Liver (tissue), 9 donors: Measurements from ENCODE around the gene PDLIM7. TPM values are rescaled to one million over a fixed set of nuclear protein-coding genes. Genes with fewer than 3 reads are reported as not detected.
A peak's percentile ranks its signal among the peaks of the same experiment; 100 is the strongest.

Source experiments
- DNase-seq: peaks from one replicate; pipeline ENCODE4 v3.0.0-alpha.2; 2017; ENCODE audit warnings: low spot score
- H3K27ac ChIP-seq, 2 donors: one replicate each; pipeline ENCODE4 v1.7.0; 2013; ENCODE audit warnings: inconsistent platforms in 2 of 2, low read length in 2 of 2, control low read depth in 1 of 2, low read depth in 1 of 2, mild to moderate bottlenecking in 1 of 2
- H3K27me3 ChIP-seq, 4 donors: one replicate each; pipeline versions ENCODE4 v1.6.1 to v1.7.0; 2013; ENCODE audit warnings: low read length in 3 of 4, inconsistent platforms in 1 of 4, mild to moderate bottlenecking in 1 of 4, moderate library complexity in 1 of 4; ENCODE audit not compliant: control insufficient read depth in 4 of 4, insufficient read depth in 4 of 4
- H3K36me3 ChIP-seq, 4 donors: one replicate each; pipeline versions ENCODE4 v1.6.1 to v1.7.0; 2013; ENCODE audit warnings: low read length in 3 of 4, mild to moderate bottlenecking in 3 of 4, low read depth in 1 of 4, moderate library complexity in 1 of 4; ENCODE audit not compliant: control insufficient read depth in 4 of 4, insufficient read depth in 3 of 4
- H3K4me1 ChIP-seq, 4 donors: one replicate each; pipeline versions ENCODE4 v1.6.1 to v1.7.0; 2013; ENCODE audit warnings: low read length in 3 of 4, mild to moderate bottlenecking in 3 of 4, moderate library complexity in 1 of 4; ENCODE audit not compliant: control insufficient read depth in 4 of 4, insufficient read depth in 4 of 4
- H3K4me3 ChIP-seq, 3 donors: one replicate each; pipeline versions ENCODE4 v1.6.1 to v1.7.0; 2013; ENCODE audit warnings: low read length in 3 of 3, control low read depth in 1 of 3, low read depth in 1 of 3, mild to moderate bottlenecking in 1 of 3
- H3K9ac ChIP-seq, 2 donors: one replicate each; pipeline ENCODE4 v1.7.0; 2013; ENCODE audit warnings: low read length in 2 of 2, mild to moderate bottlenecking in 2 of 2, moderate library complexity in 2 of 2, control low read depth in 1 of 2, low read depth in 1 of 2
- H3K9me3 ChIP-seq, 4 donors: one replicate each; pipeline versions ENCODE4 v1.6.1 to v1.7.0; 2013; ENCODE audit warnings: low read length in 3 of 4; ENCODE audit not compliant: control insufficient read depth in 4 of 4
- EGR1 ChIP-seq, 2 donors: IDR thresholded peaks; 2 replicates each; pipeline ENCODE4 v1.6.1; 2016 to 2018; ENCODE audit warnings: antibody characterized with exemption in 2 of 2, low read depth in 2 of 2
- FOXA1 ChIP-seq: IDR thresholded peaks from 2 replicates; pipeline ENCODE4 v1.6.1; 2016; ENCODE audit warnings: antibody characterized with exemption
- FOXA2 ChIP-seq: IDR thresholded peaks from 2 replicates; pipeline ENCODE4 v1.6.1; 2016; ENCODE audit warnings: antibody characterized with exemption
- GABPA ChIP-seq, 2 donors: IDR thresholded peaks in 1 of 2; conservative IDR thresholded peaks in 1 of 2; 2 replicates each; pipeline ENCODE4 v1.6.1; 2016; ENCODE audit warnings: antibody characterized with exemption in 2 of 2, mild to moderate bottlenecking in 1 of 2, moderate library complexity in 1 of 2
- HNF4A ChIP-seq, 2 donors: conservative IDR thresholded peaks; 2 replicates each; pipeline ENCODE4 v1.6.1; 2016; ENCODE audit warnings: antibody characterized with exemption in 2 of 2, mild to moderate bottlenecking in 2 of 2
- HNF4G ChIP-seq: IDR thresholded peaks from 2 replicates; pipeline ENCODE4 v1.6.1; 2016; ENCODE audit warnings: antibody characterized with exemption
- JUND ChIP-seq, 2 donors: IDR thresholded peaks; 2 replicates each; pipeline ENCODE4 v1.6.1; 2016; ENCODE audit warnings: antibody characterized with exemption in 2 of 2
- NR2F2 ChIP-seq: IDR thresholded peaks from 2 replicates; pipeline ENCODE4 v1.6.1; 2016; ENCODE audit warnings: antibody characterized with exemption
- RAD21 ChIP-seq, 2 donors: IDR thresholded peaks; 2 replicates each; pipeline ENCODE4 v1.6.1; 2016; ENCODE audit warnings: antibody characterized with exemption in 2 of 2, mild to moderate bottlenecking in 2 of 2
- RXRA ChIP-seq, 2 donors: IDR thresholded peaks; 2 replicates each; pipeline ENCODE4 v1.6.1; 2017 to 2018; ENCODE audit warnings: antibody characterized with exemption in 2 of 2, mild to moderate bottlenecking in 1 of 2
- SP1 ChIP-seq: IDR thresholded peaks from 2 replicates; pipeline ENCODE4 v1.6.1; 2018; ENCODE audit warnings: antibody characterized with exemption, mild to moderate bottlenecking
- TAF1 ChIP-seq: conservative IDR thresholded peaks from 2 replicates; pipeline ENCODE4 v1.6.1; 2016; ENCODE audit warnings: antibody characterized with exemption, mild to moderate bottlenecking
- YY1 ChIP-seq: IDR thresholded peaks from 2 replicates; pipeline ENCODE4 v1.6.1; 2016; ENCODE audit warnings: antibody characterized with exemption, mild to moderate bottlenecking
- WGBS: extraction: QIAGEN DNeasy Blood & Tissue Kit; methylation state at CpG from one replicate; pipeline ENCODE4 v1.1.7; 2013; 5-methylcytosine and 5-hydroxymethylcytosine counted together
- polyA plus RNA-seq, 2 donors: library from polyadenylated mRNA; stranded (reverse) in 1 of 2; unstranded in 1 of 2; fragments of 200-250 nt in 1 of 2; fragments of >200 nt in 1 of 2; fragmentation: Nextera tagmentation in 1 of 2; extraction: Ambion mirVana in 1 of 2; gene quantifications; one replicate each; pipeline versions ENCODE4 v1.2.1 to v1.2.3, GENCODE V29; 2013 to 2015
- total RNA-seq, 2 donors: library from RNA; depleted of rRNA; stranded (reverse); fragments of >200 nt; gene quantifications; one replicate each; pipeline ENCODE4 v1.2.3, GENCODE V29; 2014
- TF ChIP-seq, protein P1 (sequence below): fragments of 150-350 bp; IDR thresholded peaks from 2 replicates; pipeline ENCODE4 v1.5.1; 2017; ENCODE audit warnings: improper control_type of control experiment, low read depth, low read length; ENCODE audit not compliant: missing input control
- TF ChIP-seq, protein P2 (sequence below): IDR thresholded peaks from 2 replicates; pipeline ENCODE4 v1.6.1; 2016; ENCODE audit warnings: antibody characterized with exemption
- TF ChIP-seq, protein P3 (sequence below): IDR thresholded peaks from 2 replicates; pipeline ENCODE4 v1.6.1; 2016; ENCODE audit warnings: antibody characterized with exemption
- TF ChIP-seq, protein P4 (sequence below): IDR thresholded peaks from 2 replicates; pipeline ENCODE4 v1.6.1; 2016; ENCODE audit warnings: antibody characterized with exemption
- TF ChIP-seq, protein P5 (sequence below): IDR thresholded peaks from 2 replicates; pipeline ENCODE4 v1.6.1; 2016; ENCODE audit warnings: antibody characterized with exemption, mild to moderate bottlenecking
- donor health status: healthy.
- donor health status: healthy.
- donor health status: healthy.
- donor health status: healthy.
- donor health status: healthy.

Gene PDLIM7, protein sequence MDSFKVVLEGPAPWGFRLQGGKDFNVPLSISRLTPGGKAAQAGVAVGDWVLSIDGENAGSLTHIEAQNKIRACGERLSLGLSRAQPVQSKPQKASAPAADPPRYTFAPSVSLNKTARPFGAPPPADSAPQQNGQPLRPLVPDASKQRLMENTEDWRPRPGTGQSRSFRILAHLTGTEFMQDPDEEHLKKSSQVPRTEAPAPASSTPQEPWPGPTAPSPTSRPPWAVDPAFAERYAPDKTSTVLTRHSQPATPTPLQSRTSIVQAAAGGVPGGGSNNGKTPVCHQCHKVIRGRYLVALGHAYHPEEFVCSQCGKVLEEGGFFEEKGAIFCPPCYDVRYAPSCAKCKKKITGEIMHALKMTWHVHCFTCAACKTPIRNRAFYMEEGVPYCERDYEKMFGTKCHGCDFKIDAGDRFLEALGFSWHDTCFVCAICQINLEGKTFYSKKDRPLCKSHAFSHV
- total RNA-seq: 10 to 100 TPM in 1 of 2 donors, 1 to 10 TPM in 1; 7.0 to 36.0 TPM
- polyA plus RNA-seq: 1 to 10 TPM; 5.5 to 10.0 TPM

DNA sequence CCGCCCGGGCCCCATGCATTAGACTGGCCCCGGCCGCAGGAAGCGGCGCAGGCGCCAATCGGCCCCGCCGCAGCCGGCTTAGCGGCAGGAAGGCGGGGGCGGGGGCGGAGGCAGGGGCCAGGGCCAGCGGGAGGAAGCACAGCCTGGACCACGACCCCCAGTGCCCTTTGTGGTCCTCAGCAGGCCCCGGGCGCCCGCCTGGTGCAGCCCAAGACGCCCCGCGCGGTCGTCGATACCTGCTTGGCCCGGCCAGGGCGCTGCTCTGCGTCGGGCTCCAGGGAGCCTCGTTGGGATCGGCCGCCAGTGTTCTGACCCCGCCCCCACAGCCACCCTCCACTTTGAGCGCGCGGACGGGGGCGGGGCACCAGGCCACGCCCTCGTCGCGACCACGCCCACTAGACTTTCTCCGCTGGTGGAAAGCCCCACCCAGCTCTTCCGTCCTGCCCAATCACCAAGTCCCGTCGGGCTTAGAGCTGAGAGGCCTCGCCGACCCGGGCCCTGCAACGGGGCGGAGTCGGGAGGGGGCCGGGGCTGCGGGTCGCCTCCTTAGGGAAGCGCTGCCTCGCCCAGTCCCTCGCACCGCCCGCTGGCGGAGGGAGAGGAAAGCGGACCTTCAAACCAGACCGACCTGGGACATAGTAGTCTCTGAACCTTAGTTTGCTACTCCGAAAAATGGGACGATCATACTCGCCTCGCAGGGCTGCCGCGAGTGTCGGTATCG, at the start of gene PDLIM7:
Gene PDLIM7, minus strand, starts transcription at position 313 of the 721 bp plus-strand sequence. CDS start 1,092 bp downstream, outside the sequence.
- WGBS: under 1% methylated on average over 73 of the region's 73 CpGs
- TF ChIP-seq RXRA (IDR thresholded peaks at IDR 0.05) (no peak), HNF4G (no peak), GABPA (IDR thresholded peaks at IDR 0.05 in 1 of 2, conservative IDR thresholded peaks at IDR 0.05 in 1 of 2) (no peak), JUND (IDR thresholded peaks at IDR 0.05) (no peak), NR2F2 (no peak), FOXA1 (no peak), SP1 (peak; percentile 87), HNF4A (conservative IDR thresholded peaks at IDR 0.05) (peak in 1 of 2 donors; percentile 19), FOXA2 (no peak), RAD21 (IDR thresholded peaks at IDR 0.05) (peak in 1 of 2 donors; percentile 52), YY1 (peak; percentile 66), TAF1 (peak; percentile 27), EGR1 (IDR thresholded peaks at IDR 0.05; ENCODE audit: low read depth in 2 of 2) (peak; percentile 37 to 68)
- TF ChIP-seq, protein P1, sequence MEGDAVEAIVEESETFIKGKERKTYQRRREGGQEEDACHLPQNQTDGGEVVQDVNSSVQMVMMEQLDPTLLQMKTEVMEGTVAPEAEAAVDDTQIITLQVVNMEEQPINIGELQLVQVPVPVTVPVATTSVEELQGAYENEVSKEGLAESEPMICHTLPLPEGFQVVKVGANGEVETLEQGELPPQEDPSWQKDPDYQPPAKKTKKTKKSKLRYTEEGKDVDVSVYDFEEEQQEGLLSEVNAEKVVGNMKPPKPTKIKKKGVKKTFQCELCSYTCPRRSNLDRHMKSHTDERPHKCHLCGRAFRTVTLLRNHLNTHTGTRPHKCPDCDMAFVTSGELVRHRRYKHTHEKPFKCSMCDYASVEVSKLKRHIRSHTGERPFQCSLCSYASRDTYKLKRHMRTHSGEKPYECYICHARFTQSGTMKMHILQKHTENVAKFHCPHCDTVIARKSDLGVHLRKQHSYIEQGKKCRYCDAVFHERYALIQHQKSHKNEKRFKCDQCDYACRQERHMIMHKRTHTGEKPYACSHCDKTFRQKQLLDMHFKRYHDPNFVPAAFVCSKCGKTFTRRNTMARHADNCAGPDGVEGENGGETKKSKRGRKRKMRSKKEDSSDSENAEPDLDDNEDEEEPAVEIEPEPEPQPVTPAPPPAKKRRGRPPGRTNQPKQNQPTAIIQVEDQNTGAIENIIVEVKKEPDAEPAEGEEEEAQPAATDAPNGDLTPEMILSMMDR: peak; percentile 2
- TF ChIP-seq, protein P2, sequence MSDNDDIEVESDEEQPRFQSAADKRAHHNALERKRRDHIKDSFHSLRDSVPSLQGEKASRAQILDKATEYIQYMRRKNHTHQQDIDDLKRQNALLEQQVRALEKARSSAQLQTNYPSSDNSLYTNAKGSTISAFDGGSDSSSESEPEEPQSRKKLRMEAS: no peak
- TF ChIP-seq, protein P3, sequence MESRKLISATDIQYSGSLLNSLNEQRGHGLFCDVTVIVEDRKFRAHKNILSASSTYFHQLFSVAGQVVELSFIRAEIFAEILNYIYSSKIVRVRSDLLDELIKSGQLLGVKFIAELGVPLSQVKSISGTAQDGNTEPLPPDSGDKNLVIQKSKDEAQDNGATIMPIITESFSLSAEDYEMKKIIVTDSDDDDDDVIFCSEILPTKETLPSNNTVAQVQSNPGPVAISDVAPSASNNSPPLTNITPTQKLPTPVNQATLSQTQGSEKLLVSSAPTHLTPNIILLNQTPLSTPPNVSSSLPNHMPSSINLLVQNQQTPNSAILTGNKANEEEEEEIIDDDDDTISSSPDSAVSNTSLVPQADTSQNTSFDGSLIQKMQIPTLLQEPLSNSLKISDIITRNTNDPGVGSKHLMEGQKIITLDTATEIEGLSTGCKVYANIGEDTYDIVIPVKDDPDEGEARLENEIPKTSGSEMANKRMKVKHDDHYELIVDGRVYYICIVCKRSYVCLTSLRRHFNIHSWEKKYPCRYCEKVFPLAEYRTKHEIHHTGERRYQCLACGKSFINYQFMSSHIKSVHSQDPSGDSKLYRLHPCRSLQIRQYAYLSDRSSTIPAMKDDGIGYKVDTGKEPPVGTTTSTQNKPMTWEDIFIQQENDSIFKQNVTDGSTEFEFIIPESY: no peak
- TF ChIP-seq, protein P4, sequence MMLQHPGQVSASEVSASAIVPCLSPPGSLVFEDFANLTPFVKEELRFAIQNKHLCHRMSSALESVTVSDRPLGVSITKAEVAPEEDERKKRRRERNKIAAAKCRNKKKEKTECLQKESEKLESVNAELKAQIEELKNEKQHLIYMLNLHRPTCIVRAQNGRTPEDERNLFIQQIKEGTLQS: no peak
- TF ChIP-seq, protein P5, sequence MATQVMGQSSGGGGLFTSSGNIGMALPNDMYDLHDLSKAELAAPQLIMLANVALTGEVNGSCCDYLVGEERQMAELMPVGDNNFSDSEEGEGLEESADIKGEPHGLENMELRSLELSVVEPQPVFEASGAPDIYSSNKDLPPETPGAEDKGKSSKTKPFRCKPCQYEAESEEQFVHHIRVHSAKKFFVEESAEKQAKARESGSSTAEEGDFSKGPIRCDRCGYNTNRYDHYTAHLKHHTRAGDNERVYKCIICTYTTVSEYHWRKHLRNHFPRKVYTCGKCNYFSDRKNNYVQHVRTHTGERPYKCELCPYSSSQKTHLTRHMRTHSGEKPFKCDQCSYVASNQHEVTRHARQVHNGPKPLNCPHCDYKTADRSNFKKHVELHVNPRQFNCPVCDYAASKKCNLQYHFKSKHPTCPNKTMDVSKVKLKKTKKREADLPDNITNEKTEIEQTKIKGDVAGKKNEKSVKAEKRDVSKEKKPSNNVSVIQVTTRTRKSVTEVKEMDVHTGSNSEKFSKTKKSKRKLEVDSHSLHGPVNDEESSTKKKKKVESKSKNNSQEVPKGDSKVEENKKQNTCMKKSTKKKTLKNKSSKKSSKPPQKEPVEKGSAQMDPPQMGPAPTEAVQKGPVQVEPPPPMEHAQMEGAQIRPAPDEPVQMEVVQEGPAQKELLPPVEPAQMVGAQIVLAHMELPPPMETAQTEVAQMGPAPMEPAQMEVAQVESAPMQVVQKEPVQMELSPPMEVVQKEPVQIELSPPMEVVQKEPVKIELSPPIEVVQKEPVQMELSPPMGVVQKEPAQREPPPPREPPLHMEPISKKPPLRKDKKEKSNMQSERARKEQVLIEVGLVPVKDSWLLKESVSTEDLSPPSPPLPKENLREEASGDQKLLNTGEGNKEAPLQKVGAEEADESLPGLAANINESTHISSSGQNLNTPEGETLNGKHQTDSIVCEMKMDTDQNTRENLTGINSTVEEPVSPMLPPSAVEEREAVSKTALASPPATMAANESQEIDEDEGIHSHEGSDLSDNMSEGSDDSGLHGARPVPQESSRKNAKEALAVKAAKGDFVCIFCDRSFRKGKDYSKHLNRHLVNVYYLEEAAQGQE: peak; percentile 66
- H3K27me3 ChIP-seq: no peaks in the 10 kb centered on the region
- H3K4me1 ChIP-seq: peaks cover 0 to 20% (median 9%) of the 10 kb centered on the region in 4 donors
- peak within 1 kb of the TSS; percentile 64 to 69 for H3K27ac ChIP-seq
- H3K36me3 ChIP-seq: no peaks in the 10 kb centered on the region
- peak within 1 kb of the TSS; percentile 23 to 59 (median 29) for H3K4me3 ChIP-seq
- H3K9me3 ChIP-seq: no peaks in the 10 kb centered on the region
- peak; percentile 99 for DNase-seq
- H3K9ac ChIP-seq: no peak within 1 kb of the TSS
